GM21515 (cell line): ENCODE measurements around the gene MAST4.

Experiments used
- ATAC-seq: cut with Tn5 transposase; IDR thresholded peaks from one replicate; pipeline ENCODE4 v1.9.1; 2021; ENCODE audit not compliant: unreplicated experiment

The MAST4 gene

GRCh38 chr5:67031692-67032091 lies 435.5 kb downstream of the MAST4 start:
- no peak for ATAC-seq

- no peak for ATAC-seq
Observed at GRCh38 chr5:67032921-67033664, 436.9 kb downstream of the MAST4 start.

- ATAC-seq = no peak
Observed at GRCh38 chr5:67033880-67034651, 437.9 kb downstream of the MAST4 start.

GRCh38 chr5:67035098-67035740 lies 439.0 kb downstream of the MAST4 start:
- no peak for ATAC-seq

GRCh38 chr5:67037171-67037570 lies 441.0 kb downstream of the MAST4 start:
- no peak for ATAC-seq

- ATAC-seq = no peak
Observed at GRCh38 chr5:67038817-67039603, 442.8 kb downstream of the MAST4 start.

- no peak for ATAC-seq
Observed at GRCh38 chr5:67042176-67043003, 446.2 kb downstream of the MAST4 start.

GRCh38 chr5:67043796-67044511 lies 447.8 kb downstream of the MAST4 start:
- ATAC-seq = no peak

- no peak for ATAC-seq
Observed at GRCh38 chr5:67045816-67046740, 449.9 kb downstream of the MAST4 start.

GRCh38 chr5:67047160-67047559 lies 451.0 kb downstream of the MAST4 start:
- ATAC-seq = no peak

- ATAC-seq = no peak
Observed at GRCh38 chr5:67047616-67048015, 451.4 kb downstream of the MAST4 start.

GRCh38 chr5:67050125-67050524 lies 453.9 kb downstream of the MAST4 start:
- no peak for ATAC-seq

- ATAC-seq = no peak
Observed at GRCh38 chr5:67050635-67051034, 454.4 kb downstream of the MAST4 start.

- ATAC-seq = no peak
Observed at GRCh38 chr5:67051164-67051563, 455.0 kb downstream of the MAST4 start.

GRCh38 chr5:67052034-67052433 lies 455.8 kb downstream of the MAST4 start:
- ATAC-seq = no peak

GRCh38 chr5:67053229-67053628 lies 457.0 kb downstream of the MAST4 start:
- ATAC-seq = no peak

- no peak for ATAC-seq
Observed at GRCh38 chr5:67058998-67059743, 463.0 kb downstream of the MAST4 start.
